Glutamatergic neuron (in vitro differentiated cells): ENCODE measurements around the gene ZNF317. TPM values are rescaled to one million over a fixed set of nuclear protein-coding genes. Genes with fewer than 3 reads are reported as not detected.
"Not testable (repeated sequence)": the region's sequence is repeated elsewhere in the genome, so short reads cannot be mapped to it uniquely, and the experiment has no call there.

Experiments used
- DNase-seq: peaks from one replicate; pipeline ENCODE4 v3.0.0; 2022
- H3K27ac Mint-ChIP-seq: one replicate; pipeline ENCODE4 v1.8.0; 2020; ENCODE audit warnings: mild to moderate bottlenecking, mixed read lengths, inconsistent platforms; ENCODE audit not compliant: unreplicated experiment
- H3K27me3 Mint-ChIP-seq: one replicate; pipeline ENCODE4 v1.8.0; 2020; ENCODE audit warnings: mild to moderate bottlenecking, moderate library complexity, mixed read lengths, inconsistent platforms; ENCODE audit not compliant: unreplicated experiment
- H3K36me3 Mint-ChIP-seq: one replicate; pipeline ENCODE4 v1.8.0; 2020; ENCODE audit warnings: mild to moderate bottlenecking, mixed read lengths, inconsistent platforms; ENCODE audit not compliant: unreplicated experiment
- H3K4me1 Mint-ChIP-seq: one replicate; pipeline ENCODE4 v1.8.0; 2020; ENCODE audit warnings: mild to moderate bottlenecking, low read depth, mixed read lengths, inconsistent platforms; ENCODE audit not compliant: unreplicated experiment
- H3K4me3 Mint-ChIP-seq: one replicate; pipeline ENCODE4 v1.8.0; 2020; ENCODE audit warnings: mild to moderate bottlenecking, mixed read lengths, inconsistent platforms; ENCODE audit not compliant: unreplicated experiment
- H3K9me3 Mint-ChIP-seq: one replicate; pipeline ENCODE4 v1.8.0; 2020; ENCODE audit warnings: mild to moderate bottlenecking, moderate library complexity, mixed read lengths, inconsistent platforms; ENCODE audit not compliant: unreplicated experiment
- total RNA-seq: library from RNA; stranded (reverse); fragmentation: NEBNext Ultra II Directional; extraction: Animal tissue kit (Norgen Biotek cat#: 25700); gene quantifications from one replicate; pipeline ENCODE4 v1.2.1, GENCODE V29; 2021; ENCODE audit not compliant: unreplicated experiment
- TF ChIP-seq, protein P1 (sequence below): fragments of 200-600 bp; sonication (generic); IDR thresholded peaks from one replicate; pipeline ENCODE4 v1.5.0; 2021; ENCODE audit not compliant: partially characterized antibody, unreplicated experiment

ZNF317 gene
- total RNA-seq, 1 donor from 2014 or later = 36.8 TPM

DNA sequence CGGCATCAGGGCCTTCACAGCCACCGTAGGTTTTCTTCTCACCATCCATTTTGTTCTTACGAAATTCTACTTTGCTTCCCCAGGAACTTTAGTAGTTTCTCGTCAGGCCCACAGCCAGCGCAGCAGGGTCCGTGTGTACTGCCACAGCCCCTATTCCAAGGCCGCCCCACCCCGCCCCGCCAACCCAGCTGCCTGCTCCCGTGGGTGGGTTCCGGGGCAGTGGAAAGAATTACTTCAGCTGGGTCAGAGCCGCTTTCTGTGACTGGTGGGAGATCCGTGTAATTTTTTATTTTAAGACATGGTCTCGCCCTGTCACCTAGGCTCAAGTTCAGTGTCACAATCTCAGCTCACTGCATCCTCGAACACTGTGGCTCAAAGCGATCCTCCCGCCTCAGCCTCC, 42.8 kb downstream of the ZNF317 start:
- DNase-seq = no peak
- Mint-ChIP-seq H3K9me3 (peaks cover 7% of the 10 kb centered on the region), H3K27me3 (no peaks in the 10 kb centered on the region), H3K4me3 (no peak overlapping the region), H3K36me3 (peaks cover 9% of the 10 kb centered on the region), H3K4me1 (no peaks in the 10 kb centered on the region), H3K27ac (no peak overlapping the region)
- TF ChIP-seq, protein P1, sequence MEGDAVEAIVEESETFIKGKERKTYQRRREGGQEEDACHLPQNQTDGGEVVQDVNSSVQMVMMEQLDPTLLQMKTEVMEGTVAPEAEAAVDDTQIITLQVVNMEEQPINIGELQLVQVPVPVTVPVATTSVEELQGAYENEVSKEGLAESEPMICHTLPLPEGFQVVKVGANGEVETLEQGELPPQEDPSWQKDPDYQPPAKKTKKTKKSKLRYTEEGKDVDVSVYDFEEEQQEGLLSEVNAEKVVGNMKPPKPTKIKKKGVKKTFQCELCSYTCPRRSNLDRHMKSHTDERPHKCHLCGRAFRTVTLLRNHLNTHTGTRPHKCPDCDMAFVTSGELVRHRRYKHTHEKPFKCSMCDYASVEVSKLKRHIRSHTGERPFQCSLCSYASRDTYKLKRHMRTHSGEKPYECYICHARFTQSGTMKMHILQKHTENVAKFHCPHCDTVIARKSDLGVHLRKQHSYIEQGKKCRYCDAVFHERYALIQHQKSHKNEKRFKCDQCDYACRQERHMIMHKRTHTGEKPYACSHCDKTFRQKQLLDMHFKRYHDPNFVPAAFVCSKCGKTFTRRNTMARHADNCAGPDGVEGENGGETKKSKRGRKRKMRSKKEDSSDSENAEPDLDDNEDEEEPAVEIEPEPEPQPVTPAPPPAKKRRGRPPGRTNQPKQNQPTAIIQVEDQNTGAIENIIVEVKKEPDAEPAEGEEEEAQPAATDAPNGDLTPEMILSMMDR = no peak

- Mint-ChIP-seq H3K4me3 (no peak overlapping the region), H3K27me3 (peaks cover under 1% of the 10 kb centered on the region), H3K27ac (no peak overlapping the region), H3K4me1 (no peaks in the 10 kb centered on the region), H3K9me3 (peaks cover 5% of the 10 kb centered on the region), H3K36me3 (peaks cover 6% of the 10 kb centered on the region)
- DNase-seq = no peak
- TF ChIP-seq, protein P1 = no peak
Observed at GRCh38 chr19:9187191-9187590, 47.0 kb downstream of the ZNF317 start.

DNA sequence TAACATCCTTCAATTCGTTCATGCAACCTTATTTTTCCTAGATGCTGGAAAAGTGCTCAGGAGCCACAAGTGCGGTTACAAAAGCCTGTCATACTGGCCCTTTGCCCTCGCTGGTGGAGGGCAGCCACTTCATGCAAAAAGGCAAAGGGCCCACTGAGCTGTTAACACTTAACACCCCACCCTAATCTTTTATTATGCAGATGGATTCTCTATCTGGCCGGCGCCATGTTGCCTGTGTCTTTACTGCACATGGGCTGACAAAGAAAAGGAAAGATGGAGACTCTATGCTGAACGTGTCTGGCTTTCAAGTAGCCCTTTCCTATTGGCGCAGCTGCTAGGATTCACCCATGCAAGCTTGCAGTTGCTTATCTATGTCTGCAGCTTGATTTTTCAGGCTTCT, 49.3 kb downstream of the ZNF317 start:
- H3K27ac Mint-ChIP-seq = no peak overlapping the region
- DNase-seq = no peak
- no peaks in the 10 kb centered on the region for H3K4me1 Mint-ChIP-seq
- H3K36me3 Mint-ChIP-seq = peaks cover 6% of the 10 kb centered on the region
- peaks cover 2% of the 10 kb centered on the region for H3K27me3 Mint-ChIP-seq
- H3K9me3 Mint-ChIP-seq = peaks cover 5% of the 10 kb centered on the region
- TF ChIP-seq, protein P1 = no peak
- no peak overlapping the region for H3K4me3 Mint-ChIP-seq

- H3K4me3 Mint-ChIP-seq, DNase-seq, H3K9me3 Mint-ChIP-seq, H3K27ac Mint-ChIP-seq, H3K36me3 Mint-ChIP-seq, H3K27me3 Mint-ChIP-seq, H3K4me1 Mint-ChIP-seq: not testable (repeated sequence)
Observed at GRCh38 chr19:9198044-9198443, 57.8 kb downstream of the ZNF317 start.

DNA sequence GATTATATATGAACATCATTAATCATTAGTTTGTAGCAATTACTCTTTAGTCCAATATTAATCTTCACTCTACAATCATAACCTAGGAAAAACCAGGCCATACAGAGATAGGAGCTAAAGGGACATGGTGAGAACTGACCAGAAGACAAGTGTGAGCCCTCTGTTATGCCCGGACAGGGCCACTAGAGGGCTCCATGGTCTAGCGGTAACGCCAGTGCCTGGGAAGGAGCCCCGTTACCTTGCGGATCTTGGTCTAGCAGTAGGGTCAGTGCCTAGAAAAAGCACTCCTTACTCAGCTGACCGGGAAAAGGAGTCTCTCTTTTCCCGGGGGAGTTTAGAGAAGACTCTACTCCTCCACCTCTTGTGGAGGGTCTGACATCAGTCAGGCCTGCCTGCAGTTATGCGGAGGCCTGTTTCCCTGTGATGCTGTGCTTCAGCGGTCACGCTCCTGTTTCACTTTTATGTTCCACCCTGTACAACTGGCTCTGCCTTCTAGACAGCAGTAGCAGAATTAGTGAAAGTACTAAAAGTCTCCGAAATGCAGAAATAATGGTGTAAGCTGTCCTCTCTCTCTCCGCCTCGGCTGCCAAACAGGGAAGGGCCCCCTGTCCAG, 65.4 kb downstream of the ZNF317 start:
- TF ChIP-seq, protein P1 = peak; percentile 78
- peaks cover 4% of the 10 kb centered on the region for H3K9me3 Mint-ChIP-seq
- no peak overlapping the region for H3K27ac Mint-ChIP-seq
- H3K4me1 Mint-ChIP-seq = no peaks in the 10 kb centered on the region
- peak; percentile 75 for DNase-seq
- H3K36me3 Mint-ChIP-seq = no peaks in the 10 kb centered on the region
- no peak overlapping the region for H3K4me3 Mint-ChIP-seq
- H3K27me3 Mint-ChIP-seq = no peaks in the 10 kb centered on the region

Other genes with a start within 250 kb of the ZNF317 start
- not detected for gene MUC16, start 130.0 kb upstream of the ZNF317 start, total RNA-seq
- not detected for gene OR1M1, start 53.3 kb upstream of the ZNF317 start, total RNA-seq
- gene OR7G2, start 32.9 kb upstream of the ZNF317 start, total RNA-seq = not detected
- not detected for gene OR7G1, start 24.6 kb upstream of the ZNF317 start, total RNA-seq
- not detected for gene OR7G3, start 13.4 kb upstream of the ZNF317 start, total RNA-seq
- gene OR7D2, start 38.6 kb downstream of the ZNF317 start, total RNA-seq = not detected
- gene OR7D4, start 79.2 kb downstream of the ZNF317 start, total RNA-seq = not detected
- not detected for gene OR7E24, start 110.5 kb downstream of the ZNF317 start, total RNA-seq
- 9.7 TPM for gene ZNF699, start 169.4 kb downstream of the ZNF317 start, total RNA-seq
- gene ZNF559, start 183.8 kb downstream of the ZNF317 start, total RNA-seq = 23.6 TPM
- gene ZNF177, start 222.6 kb downstream of the ZNF317 start, total RNA-seq = 6.7 TPM